ENCODE measurements around the gene SETD5.

Gene SETD5

DNA sequence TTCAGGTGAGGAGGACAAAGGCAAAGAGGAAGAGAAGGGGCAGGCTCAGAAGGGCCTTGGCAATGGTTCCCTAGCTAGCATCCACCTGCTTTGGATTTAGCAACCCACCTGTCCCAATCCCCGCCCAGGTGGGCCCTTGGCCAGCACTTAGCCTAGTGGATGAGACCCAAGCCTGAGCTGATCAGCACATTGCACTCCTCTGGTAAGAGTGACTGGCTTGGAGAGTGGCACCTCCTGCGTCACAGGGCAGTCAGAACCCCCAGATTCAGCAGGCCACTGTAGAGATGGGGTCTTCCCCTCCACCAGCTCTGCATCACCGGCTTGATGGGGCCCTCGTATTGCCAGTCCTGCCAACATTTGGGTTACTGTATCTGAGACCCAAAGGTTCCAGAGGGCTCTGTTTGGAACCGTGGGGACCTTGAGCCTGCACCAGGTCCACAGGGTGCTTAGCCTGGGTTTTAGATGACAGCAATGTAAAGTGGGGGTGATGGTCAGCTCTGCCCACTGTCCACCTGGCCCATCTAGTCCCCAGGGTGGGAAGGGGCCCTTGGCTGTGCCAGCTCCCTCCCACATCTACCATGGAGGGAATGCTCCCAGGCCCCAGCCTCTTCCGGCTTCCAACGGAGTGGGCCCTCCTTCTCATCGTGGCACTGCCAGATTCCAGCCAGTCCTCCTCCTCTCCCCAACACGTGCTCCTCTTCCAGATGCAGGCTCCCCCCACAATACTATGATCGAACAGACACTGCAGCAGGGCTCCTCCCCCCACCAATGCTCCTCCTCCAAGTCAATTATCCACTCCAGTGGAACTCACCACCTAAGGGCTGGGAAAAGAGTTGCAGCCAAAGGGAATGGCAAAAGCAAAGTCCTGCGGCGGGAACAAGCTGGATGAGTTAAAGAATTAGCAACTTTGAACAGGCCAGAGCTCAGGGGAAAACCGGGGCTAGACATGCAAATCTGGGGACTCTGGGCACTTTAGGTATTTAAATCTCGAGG, 110.5 kb downstream of the SETD5 start:
- H3K36me3 ChIP-seq (replicated peaks in 1 of 2; ENCODE audit: control insufficient read depth in 2 of 2, insufficient read depth in 2 of 2, low read length in 2 of 2), result no peaks in the 10 kb centered on the region
- H4K8ac ChIP-seq (ENCODE audit: low read depth, low read length), result no peak overlapping the region
- no peak overlapping the region for H2BK5ac ChIP-seq (ENCODE audit: low read length)
- no peak for DNase-seq (ENCODE audit: low spot score)
- no peak overlapping the region for H3K4me2 ChIP-seq (ENCODE audit: insufficient read depth, low read length, poor library complexity, severe bottlenecking)
- H3K4ac ChIP-seq (ENCODE audit: low read length), result no peak overlapping the region
- H3K4me1 ChIP-seq (ENCODE audit: control insufficient read depth in 2 of 2, insufficient read depth in 1 of 2, low read depth in 1 of 2, low read length in 2 of 2), result no peaks in the 10 kb centered on the region
- H3K18ac ChIP-seq (ENCODE audit: low read length), result no peak overlapping the region
- H2AK5ac ChIP-seq (ENCODE audit: low read depth, low read length), result no peak overlapping the region
- no peak overlapping the region for H3K4me3 ChIP-seq (ENCODE audit: low read length in 2 of 2)
- no peak overlapping the region for H3K14ac ChIP-seq (ENCODE audit: low read length)
- H2BK15ac ChIP-seq (ENCODE audit: low read length), result no peak overlapping the region
- H3K9ac ChIP-seq (ENCODE audit: low read depth, low read length, poor library complexity), result no peak overlapping the region
- peaks cover 0 to 26% (median 15%) of the 10 kb centered on the region in 3 experiments for H3K27me3 ChIP-seq (ENCODE audit: control insufficient read depth in 3 of 3, insufficient read depth in 3 of 3, low read depth in 1 of 3, low read length in 3 of 3)
- H3K27ac ChIP-seq (replicated peaks; ENCODE audit: low read length), result no peak overlapping the region
- no peak overlapping the region for H2BK120ac ChIP-seq (ENCODE audit: low read depth, low read length)
- no peak overlapping the region for H3K23ac ChIP-seq (ENCODE audit: low read depth, low read length, poor library complexity)
- no peak overlapping the region for H2BK12ac ChIP-seq (ENCODE audit: low read length)
- H4K91ac ChIP-seq (ENCODE audit: low read depth, low read length, poor library complexity), result no peak overlapping the region
- no peaks in the 10 kb centered on the region for H3K9me3 ChIP-seq (replicated peaks in 1 of 2; ENCODE audit: control insufficient read depth in 2 of 2, insufficient read depth in 1 of 2, low read depth in 1 of 2, low read length in 2 of 2)
- no peak overlapping the region for H2AFZ ChIP-seq (ENCODE audit: low read length)
- no CpG with 5 or more reads among the region's 14 CpGs for WGBS, 2 donors (ENCODE audit: extremely low coverage in 2 of 2, insufficient read length in 2 of 2, insufficient replicate concordance in 1 of 2)
- H3K79me1 ChIP-seq (ENCODE audit: low read depth, low read length), result no peaks in the 10 kb centered on the region

DNA sequence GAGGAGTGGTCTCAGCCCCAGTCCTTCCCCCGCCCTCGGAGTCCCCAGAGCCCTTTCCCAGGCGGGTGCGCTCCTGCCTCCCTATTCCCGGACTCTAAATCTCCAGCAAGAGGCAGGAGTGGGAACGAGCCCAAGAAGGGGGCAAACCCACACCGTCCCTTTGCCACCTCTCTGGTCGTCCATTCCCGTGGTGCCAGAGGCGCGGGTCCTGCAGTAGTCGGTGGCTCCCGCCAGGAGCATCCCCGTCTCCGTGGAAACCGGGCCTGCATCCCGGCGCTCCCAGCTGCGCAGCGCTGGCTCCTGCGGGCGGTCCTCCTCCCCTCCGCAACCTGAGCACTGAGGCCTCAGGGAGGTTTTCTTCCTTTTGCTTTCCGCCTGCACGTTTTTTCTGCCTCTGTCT, 111.4 kb downstream of the SETD5 start:
- Histone ChIP-seq H3K14ac (ENCODE audit: low read length) (no peak overlapping the region), H2AK5ac (ENCODE audit: low read depth, low read length) (no peak overlapping the region), H2BK15ac (ENCODE audit: low read length) (no peak overlapping the region), H3K36me3 (replicated peaks in 1 of 2; ENCODE audit: control insufficient read depth in 2 of 2, insufficient read depth in 2 of 2, low read length in 2 of 2) (no peaks in the 10 kb centered on the region), H4K91ac (ENCODE audit: low read depth, low read length, poor library complexity) (no peak overlapping the region), H4K8ac (ENCODE audit: low read depth, low read length) (no peak overlapping the region), H3K79me1 (ENCODE audit: low read depth, low read length) (no peaks in the 10 kb centered on the region), H3K27ac (replicated peaks; ENCODE audit: low read length) (no peak overlapping the region), H2BK120ac (ENCODE audit: low read depth, low read length) (no peak overlapping the region), H3K9me3 (replicated peaks in 1 of 2; ENCODE audit: control insufficient read depth in 2 of 2, insufficient read depth in 1 of 2, low read depth in 1 of 2, low read length in 2 of 2) (no peaks in the 10 kb centered on the region), H2BK12ac (ENCODE audit: low read length) (no peak overlapping the region), H3K9ac (ENCODE audit: low read depth, low read length, poor library complexity) (no peak overlapping the region), H3K4ac (ENCODE audit: low read length) (no peak overlapping the region), H3K4me2 (ENCODE audit: insufficient read depth, low read length, poor library complexity, severe bottlenecking) (no peak overlapping the region), H3K4me1 (ENCODE audit: control insufficient read depth in 2 of 2, insufficient read depth in 1 of 2, low read depth in 1 of 2, low read length in 2 of 2) (no peaks in the 10 kb centered on the region), H3K4me3 (ENCODE audit: low read length in 2 of 2) (no peak overlapping the region), H2BK5ac (ENCODE audit: low read length) (no peak overlapping the region), H3K18ac (ENCODE audit: low read length) (no peak overlapping the region), H2AFZ (ENCODE audit: low read length) (no peak overlapping the region), H3K23ac (ENCODE audit: low read depth, low read length, poor library complexity) (peak overlapping the region; percentile 31), H3K27me3 (ENCODE audit: control insufficient read depth in 3 of 3, insufficient read depth in 3 of 3, low read depth in 1 of 3, low read length in 3 of 3) (peaks cover 0 to 26% (median 15%) of the 10 kb centered on the region in 3 experiments)
- no peak for DNase-seq (ENCODE audit: low spot score)
- WGBS, 2 donors (ENCODE audit: extremely low coverage in 2 of 2, insufficient read length in 2 of 2, insufficient replicate concordance in 1 of 2), result no CpG with 5 or more reads among the region's 25 CpGs

DNA sequence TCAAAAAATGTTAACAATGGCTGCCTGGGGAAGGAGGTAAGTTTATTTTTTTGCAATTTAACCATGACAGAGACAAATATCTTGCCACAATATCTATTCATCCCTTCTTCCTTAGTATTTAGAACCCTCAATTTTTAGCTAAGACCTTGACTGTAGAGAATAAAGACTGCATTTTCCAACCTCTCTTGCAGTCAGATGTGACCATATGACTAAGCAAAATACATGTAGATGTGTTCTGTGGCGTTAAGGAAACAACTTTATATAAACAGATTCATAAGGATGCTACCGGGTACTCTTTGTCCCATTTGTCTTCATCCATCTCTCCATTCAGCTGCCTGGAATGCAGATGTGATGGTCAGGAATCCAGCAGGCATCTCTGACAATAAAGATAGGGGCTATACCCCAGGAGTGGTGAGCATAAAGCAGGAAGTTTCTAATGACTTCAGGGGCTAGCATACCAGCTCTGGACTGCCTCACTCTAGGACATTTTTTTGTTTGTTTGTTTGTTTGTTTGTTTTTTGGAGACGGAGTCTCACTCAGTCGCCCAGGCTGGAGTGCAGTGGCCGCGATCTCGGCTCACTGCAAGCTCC, 115.1 kb downstream of the SETD5 start:
- H4K91ac ChIP-seq (ENCODE audit: low read depth, low read length, poor library complexity), result no peak overlapping the region
- no peak overlapping the region for H3K4me2 ChIP-seq (ENCODE audit: insufficient read depth, low read length, poor library complexity, severe bottlenecking)
- H2BK120ac ChIP-seq (ENCODE audit: low read depth, low read length), result no peak overlapping the region
- H3K27ac ChIP-seq (replicated peaks; ENCODE audit: low read length), result no peak overlapping the region
- no peak overlapping the region for H3K18ac ChIP-seq (ENCODE audit: low read length)
- DNase-seq (ENCODE audit: low spot score), result no peak
- H3K4ac ChIP-seq (ENCODE audit: low read length), result no peak overlapping the region
- H3K79me1 ChIP-seq (ENCODE audit: low read depth, low read length), result no peaks in the 10 kb centered on the region
- H3K4me3 ChIP-seq (ENCODE audit: low read length in 2 of 2), result no peak overlapping the region
- H3K9ac ChIP-seq (ENCODE audit: low read depth, low read length, poor library complexity), result no peak overlapping the region
- H2AK5ac ChIP-seq (ENCODE audit: low read depth, low read length), result no peak overlapping the region
- no peak overlapping the region for H4K8ac ChIP-seq (ENCODE audit: low read depth, low read length)
- H2BK12ac ChIP-seq (ENCODE audit: low read length), result no peak overlapping the region
- WGBS, 2 donors (ENCODE audit: extremely low coverage in 2 of 2, insufficient read length in 2 of 2, insufficient replicate concordance in 1 of 2), result no CpG with 5 or more reads among the region's 7 CpGs
- H3K23ac ChIP-seq (ENCODE audit: low read depth, low read length, poor library complexity), result no peak overlapping the region
- H3K27me3 ChIP-seq (ENCODE audit: control insufficient read depth in 3 of 3, insufficient read depth in 3 of 3, low read depth in 1 of 3, low read length in 3 of 3), result peaks cover 0 to 25% (median 15%) of the 10 kb centered on the region in 3 experiments
- H3K4me1 ChIP-seq (ENCODE audit: control insufficient read depth in 2 of 2, insufficient read depth in 1 of 2, low read depth in 1 of 2, low read length in 2 of 2), result no peaks in the 10 kb centered on the region
- no peak overlapping the region for H2BK5ac ChIP-seq (ENCODE audit: low read length)
- no peak overlapping the region for H3K14ac ChIP-seq (ENCODE audit: low read length)
- H2AFZ ChIP-seq (ENCODE audit: low read length), result no peak overlapping the region
- no peaks in the 10 kb centered on the region for H3K36me3 ChIP-seq (replicated peaks in 1 of 2; ENCODE audit: control insufficient read depth in 2 of 2, insufficient read depth in 2 of 2, low read length in 2 of 2)
- H3K9me3 ChIP-seq (replicated peaks in 1 of 2; ENCODE audit: control insufficient read depth in 2 of 2, insufficient read depth in 1 of 2, low read depth in 1 of 2, low read length in 2 of 2), result no peaks in the 10 kb centered on the region
- H2BK15ac ChIP-seq (ENCODE audit: low read length), result no peak overlapping the region

DNA sequence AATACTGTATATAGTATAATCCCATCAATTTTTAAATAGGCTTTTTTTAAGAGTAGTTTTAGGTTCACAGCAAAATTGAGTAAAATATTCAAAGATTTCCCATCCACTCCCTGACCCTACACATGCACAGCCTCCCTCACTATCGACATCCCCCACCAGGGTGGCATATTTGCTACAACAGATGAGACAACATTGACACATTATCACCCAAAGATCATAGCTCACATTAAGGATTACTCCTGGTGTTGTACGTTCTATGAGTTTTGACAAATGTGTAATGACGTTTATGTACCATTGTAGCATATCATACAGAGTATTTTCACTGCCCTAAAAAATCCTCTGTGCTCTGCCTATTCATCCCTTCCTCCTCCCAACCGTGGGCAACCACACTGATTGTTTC, 116.9 kb downstream of the SETD5 start:
- no peak overlapping the region for H2BK120ac ChIP-seq (ENCODE audit: low read depth, low read length)
- no CpG with 5 or more reads among the region's 4 CpGs for WGBS, 2 donors (ENCODE audit: extremely low coverage in 2 of 2, insufficient read length in 2 of 2, insufficient replicate concordance in 1 of 2)
- no peak overlapping the region for H3K9ac ChIP-seq (ENCODE audit: low read depth, low read length, poor library complexity)
- H3K4ac ChIP-seq (ENCODE audit: low read length), result no peak overlapping the region
- no peak overlapping the region for H3K23ac ChIP-seq (ENCODE audit: low read depth, low read length, poor library complexity)
- no peak overlapping the region for H3K4me2 ChIP-seq (ENCODE audit: insufficient read depth, low read length, poor library complexity, severe bottlenecking)
- no peaks in the 10 kb centered on the region for H3K9me3 ChIP-seq (replicated peaks in 1 of 2; ENCODE audit: control insufficient read depth in 2 of 2, insufficient read depth in 1 of 2, low read depth in 1 of 2, low read length in 2 of 2)
- H2AK5ac ChIP-seq (ENCODE audit: low read depth, low read length), result no peak overlapping the region
- no peak overlapping the region for H3K14ac ChIP-seq (ENCODE audit: low read length)
- no peak overlapping the region for H3K27ac ChIP-seq (replicated peaks; ENCODE audit: low read length)
- no peaks in the 10 kb centered on the region for H3K36me3 ChIP-seq (replicated peaks in 1 of 2; ENCODE audit: control insufficient read depth in 2 of 2, insufficient read depth in 2 of 2, low read length in 2 of 2)
- H3K4me3 ChIP-seq (ENCODE audit: low read length in 2 of 2), result no peak overlapping the region
- H3K27me3 ChIP-seq (ENCODE audit: control insufficient read depth in 3 of 3, insufficient read depth in 3 of 3, low read depth in 1 of 3, low read length in 3 of 3), result peaks cover 0 to 7% (median under 1%) of the 10 kb centered on the region in 3 experiments
- H2AFZ ChIP-seq (ENCODE audit: low read length), result no peak overlapping the region
- H2BK12ac ChIP-seq (ENCODE audit: low read length), result no peak overlapping the region
- DNase-seq (ENCODE audit: low spot score), result no peak
- no peak overlapping the region for H4K8ac ChIP-seq (ENCODE audit: low read depth, low read length)
- no peak overlapping the region for H2BK5ac ChIP-seq (ENCODE audit: low read length)
- no peak overlapping the region for H4K91ac ChIP-seq (ENCODE audit: low read depth, low read length, poor library complexity)
- H2BK15ac ChIP-seq (ENCODE audit: low read length), result no peak overlapping the region
- H3K4me1 ChIP-seq (ENCODE audit: control insufficient read depth in 2 of 2, insufficient read depth in 1 of 2, low read depth in 1 of 2, low read length in 2 of 2), result no peaks in the 10 kb centered on the region
- no peak overlapping the region for H3K18ac ChIP-seq (ENCODE audit: low read length)
- no peaks in the 10 kb centered on the region for H3K79me1 ChIP-seq (ENCODE audit: low read depth, low read length)

Measured in neuronal stem cell (in vitro differentiated cells).